ENCODE data around the gene BLMH.

GRCh38 chr17:30323895-30324319 lies 32.2 kb upstream of the BLMH start:
- TF ChIP-seq CTCF (conservative IDR thresholded peaks at IDR 0.05; ENCODE audit: low read length) (no peak), EZH2phosphoT487 (IDR thresholded peaks at IDR 0.05; ENCODE audit: borderline replicate concordance) (no peak)
